Tibial nerve (tissue), 4 donors: ENCODE results near the gene CYP4Z1.
"Not testable (repeated sequence)": the region's sequence is repeated elsewhere in the genome, so short reads cannot be mapped to it uniquely, and the experiment has no call there.

Experiments used
- EP300 ChIP-seq, 2 donors: sonication (generic); formaldehyde crosslinking; IDR thresholded peaks; one replicate each; pipeline ENCODE4 v1.6.1; 2017; ENCODE audit warnings: antibody characterized with exemption in 2 of 2, mild to moderate bottlenecking in 1 of 2
- TF ChIP-seq, protein P1 (sequence below), 5 experiments: fragments of 200-600 bp in 3 of 5; fragments of 450-650 bp in 2 of 5; sonication (generic) in 3 of 5; IDR thresholded peaks; one replicate each; pipeline ENCODE4 v1.5.1; 2016 to 2019; ENCODE audit warnings: antibody characterized with exemption in 5 of 5, mild to moderate bottlenecking in 3 of 5, moderate library complexity in 2 of 5

DNA sequence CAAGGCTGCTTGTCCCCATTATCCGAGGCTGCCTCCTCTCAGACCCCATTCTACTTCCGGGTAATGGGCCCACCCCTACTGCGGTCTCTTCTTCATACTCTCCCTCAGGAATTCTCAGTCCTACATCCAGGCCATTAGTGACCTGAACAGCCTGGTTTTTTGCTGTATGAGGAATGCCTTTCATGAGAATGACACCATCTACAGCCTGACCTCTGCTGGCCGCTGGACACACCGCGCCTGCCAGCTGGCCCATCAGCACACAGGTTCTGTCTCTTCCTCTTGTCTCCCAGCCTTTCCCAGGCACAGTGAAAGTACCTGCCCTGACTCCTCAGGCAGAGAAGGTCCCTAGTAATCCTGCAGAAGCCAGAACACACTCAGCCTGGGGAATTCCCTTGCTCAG lies 76.6 kb downstream of the CYP4Z1 start:
- TF ChIP-seq, protein P1, sequence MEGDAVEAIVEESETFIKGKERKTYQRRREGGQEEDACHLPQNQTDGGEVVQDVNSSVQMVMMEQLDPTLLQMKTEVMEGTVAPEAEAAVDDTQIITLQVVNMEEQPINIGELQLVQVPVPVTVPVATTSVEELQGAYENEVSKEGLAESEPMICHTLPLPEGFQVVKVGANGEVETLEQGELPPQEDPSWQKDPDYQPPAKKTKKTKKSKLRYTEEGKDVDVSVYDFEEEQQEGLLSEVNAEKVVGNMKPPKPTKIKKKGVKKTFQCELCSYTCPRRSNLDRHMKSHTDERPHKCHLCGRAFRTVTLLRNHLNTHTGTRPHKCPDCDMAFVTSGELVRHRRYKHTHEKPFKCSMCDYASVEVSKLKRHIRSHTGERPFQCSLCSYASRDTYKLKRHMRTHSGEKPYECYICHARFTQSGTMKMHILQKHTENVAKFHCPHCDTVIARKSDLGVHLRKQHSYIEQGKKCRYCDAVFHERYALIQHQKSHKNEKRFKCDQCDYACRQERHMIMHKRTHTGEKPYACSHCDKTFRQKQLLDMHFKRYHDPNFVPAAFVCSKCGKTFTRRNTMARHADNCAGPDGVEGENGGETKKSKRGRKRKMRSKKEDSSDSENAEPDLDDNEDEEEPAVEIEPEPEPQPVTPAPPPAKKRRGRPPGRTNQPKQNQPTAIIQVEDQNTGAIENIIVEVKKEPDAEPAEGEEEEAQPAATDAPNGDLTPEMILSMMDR (IDR thresholded peaks at IDR 0.05): not testable (repeated sequence)
- TF ChIP-seq EP300 (IDR thresholded peaks at IDR 0.05): not testable (repeated sequence)
